C4-2B (cell line): ENCODE measurements around the gene CELSR1.

Experiments used
- CTCF ChIP-seq: fragments of 450-650 bp; conservative IDR thresholded peaks from 2 replicates; pipeline ENCODE4 v1.5.1; 2017; ENCODE audit warnings: mild to moderate bottlenecking
- ZFX ChIP-seq: fragments of 450-650 bp; IDR thresholded peaks from 2 replicates; pipeline ENCODE4 v1.6.1; 2017

DNA sequence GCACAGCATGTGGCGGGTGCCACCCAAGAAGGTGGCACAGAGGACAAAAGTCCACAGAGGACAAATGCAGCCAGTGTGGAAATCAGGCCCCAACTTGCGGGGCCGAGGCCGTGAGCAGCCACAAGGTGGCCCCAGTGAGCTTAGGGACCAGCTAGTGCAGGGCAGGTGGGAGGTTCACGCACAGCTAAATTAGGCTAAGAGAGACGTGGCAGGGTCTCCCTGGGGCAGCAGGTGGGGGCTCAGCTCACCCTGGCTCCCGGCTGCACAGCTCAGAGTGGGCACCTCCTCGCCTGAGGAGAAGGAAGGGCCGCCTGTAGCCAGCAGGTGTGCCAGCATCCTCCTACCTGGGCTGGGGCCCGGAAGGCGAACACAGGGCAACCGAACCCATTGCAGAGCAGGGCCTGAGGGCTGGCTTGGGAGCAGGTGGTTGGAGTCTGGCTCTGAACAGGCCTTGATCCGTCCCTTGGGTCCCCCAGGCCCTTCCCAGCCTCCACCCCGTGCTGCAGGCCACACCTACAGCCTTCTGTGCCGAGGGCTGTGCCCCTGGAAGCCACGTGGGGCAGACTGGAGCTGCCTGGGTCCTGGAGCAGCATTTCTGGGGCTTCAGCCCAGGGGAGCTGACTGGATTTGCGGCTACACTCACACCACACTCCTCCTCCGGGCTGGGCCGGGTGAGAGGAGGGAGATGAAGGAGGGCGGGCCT lies 26.1 kb upstream of the CELSR1 start:
- TF ChIP-seq CTCF: peak; percentile 95
- no peak for TF ChIP-seq ZFX
